GM23338 (cell line): Measurements from ENCODE around the gene GNA15.

Experiments
- CREB1 ChIP-seq: fragments of 250-450 bp; sonication (Bioruptor Pico); IDR thresholded peaks from 2 replicates; pipeline ENCODE4 v1.5.0; 2020; ENCODE audit warnings: low read depth, mild to moderate bottlenecking, moderate library complexity
- EZH2 ChIP-seq: fragments of 200-600 bp; sonication (generic); IDR thresholded peaks from one replicate; pipeline ENCODE4 v1.8.0; 2017; ENCODE audit warnings: antibody characterized with exemption, mild to moderate bottlenecking, low read depth; ENCODE audit not compliant: unreplicated experiment
- EZH2phosphoT487 ChIP-seq: fragments of 200-600 bp; sonication (generic); IDR thresholded peaks from one replicate; pipeline ENCODE4 v1.8.1; 2018; ENCODE audit warnings: antibody characterized with exemption; ENCODE audit not compliant: unreplicated experiment
- JUNB ChIP-seq: IDR thresholded peaks from one replicate; pipeline ENCODE4 v1.6.1; 2016; ENCODE audit warnings: antibody characterized with exemption; ENCODE audit not compliant: unreplicated experiment
- NANOG ChIP-seq: IDR thresholded peaks from 2 replicates; pipeline ENCODE4 v1.6.1; 2016; ENCODE audit warnings: antibody characterized with exemption, borderline replicate concordance
- POLR2AphosphoS5 ChIP-seq: IDR thresholded peaks from 2 replicates; pipeline ENCODE4 v1.6.1; 2016; ENCODE audit warnings: antibody characterized with exemption, low read depth
- STAT1 ChIP-seq: IDR thresholded peaks from one replicate; pipeline ENCODE4 v1.6.1; 2016; ENCODE audit warnings: antibody characterized with exemption; ENCODE audit not compliant: unreplicated experiment
- ZNF331 ChIP-seq: fragments of 250-450 bp; sonication (Bioruptor Pico); IDR thresholded peaks from 2 replicates; pipeline ENCODE4 v1.5.0; 2020; ENCODE audit warnings: low read depth, mild to moderate bottlenecking, moderate library complexity
- TF ChIP-seq, protein P1 (sequence below), 2 experiments: fragments of 200-600 bp in 1 of 2; sonication (generic) in 1 of 2; conservative IDR thresholded peaks; 2 replicates each; pipeline versions ENCODE4 v1.5.1 to v1.6.1; 2016 to 2017; ENCODE audit warnings: antibody characterized with exemption in 2 of 2, low read depth in 2 of 2, mild to moderate bottlenecking in 2 of 2, moderate library complexity in 1 of 2
- TF ChIP-seq, protein P2 (sequence below): IDR thresholded peaks from one replicate; pipeline ENCODE4 v1.6.1; 2018; ENCODE audit warnings: antibody characterized with exemption; ENCODE audit not compliant: unreplicated experiment

DNA sequence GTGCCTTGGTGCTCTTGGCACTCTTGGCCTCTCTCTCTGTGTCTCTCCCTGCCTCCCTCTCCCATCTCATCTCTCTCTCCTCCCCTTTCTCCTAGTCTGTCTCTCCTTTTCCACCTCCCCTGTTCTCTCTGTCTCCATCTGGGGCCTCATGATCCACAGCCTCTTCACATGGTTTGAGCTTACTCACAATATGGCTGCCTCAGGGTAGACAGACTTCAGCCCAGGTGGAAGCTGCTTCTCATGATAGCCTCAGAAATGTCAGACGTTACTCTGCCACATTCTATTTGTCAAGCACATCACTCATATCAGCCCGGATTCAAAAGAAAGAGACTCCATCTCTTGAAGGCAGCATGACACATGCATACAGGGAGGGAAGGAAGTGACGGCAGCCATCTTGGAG is 24.4 kb downstream of the GNA15 start:
- TF ChIP-seq EZH2: no peak
- TF ChIP-seq, protein P1, sequence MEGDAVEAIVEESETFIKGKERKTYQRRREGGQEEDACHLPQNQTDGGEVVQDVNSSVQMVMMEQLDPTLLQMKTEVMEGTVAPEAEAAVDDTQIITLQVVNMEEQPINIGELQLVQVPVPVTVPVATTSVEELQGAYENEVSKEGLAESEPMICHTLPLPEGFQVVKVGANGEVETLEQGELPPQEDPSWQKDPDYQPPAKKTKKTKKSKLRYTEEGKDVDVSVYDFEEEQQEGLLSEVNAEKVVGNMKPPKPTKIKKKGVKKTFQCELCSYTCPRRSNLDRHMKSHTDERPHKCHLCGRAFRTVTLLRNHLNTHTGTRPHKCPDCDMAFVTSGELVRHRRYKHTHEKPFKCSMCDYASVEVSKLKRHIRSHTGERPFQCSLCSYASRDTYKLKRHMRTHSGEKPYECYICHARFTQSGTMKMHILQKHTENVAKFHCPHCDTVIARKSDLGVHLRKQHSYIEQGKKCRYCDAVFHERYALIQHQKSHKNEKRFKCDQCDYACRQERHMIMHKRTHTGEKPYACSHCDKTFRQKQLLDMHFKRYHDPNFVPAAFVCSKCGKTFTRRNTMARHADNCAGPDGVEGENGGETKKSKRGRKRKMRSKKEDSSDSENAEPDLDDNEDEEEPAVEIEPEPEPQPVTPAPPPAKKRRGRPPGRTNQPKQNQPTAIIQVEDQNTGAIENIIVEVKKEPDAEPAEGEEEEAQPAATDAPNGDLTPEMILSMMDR (conservative IDR thresholded peaks at IDR 0.05; ENCODE audit: low read depth in 2 of 2): no peak
- TF ChIP-seq CREB1 (CRISPR knock-in tag): no peak
- no peak for TF ChIP-seq NANOG
- TF ChIP-seq, protein P2, sequence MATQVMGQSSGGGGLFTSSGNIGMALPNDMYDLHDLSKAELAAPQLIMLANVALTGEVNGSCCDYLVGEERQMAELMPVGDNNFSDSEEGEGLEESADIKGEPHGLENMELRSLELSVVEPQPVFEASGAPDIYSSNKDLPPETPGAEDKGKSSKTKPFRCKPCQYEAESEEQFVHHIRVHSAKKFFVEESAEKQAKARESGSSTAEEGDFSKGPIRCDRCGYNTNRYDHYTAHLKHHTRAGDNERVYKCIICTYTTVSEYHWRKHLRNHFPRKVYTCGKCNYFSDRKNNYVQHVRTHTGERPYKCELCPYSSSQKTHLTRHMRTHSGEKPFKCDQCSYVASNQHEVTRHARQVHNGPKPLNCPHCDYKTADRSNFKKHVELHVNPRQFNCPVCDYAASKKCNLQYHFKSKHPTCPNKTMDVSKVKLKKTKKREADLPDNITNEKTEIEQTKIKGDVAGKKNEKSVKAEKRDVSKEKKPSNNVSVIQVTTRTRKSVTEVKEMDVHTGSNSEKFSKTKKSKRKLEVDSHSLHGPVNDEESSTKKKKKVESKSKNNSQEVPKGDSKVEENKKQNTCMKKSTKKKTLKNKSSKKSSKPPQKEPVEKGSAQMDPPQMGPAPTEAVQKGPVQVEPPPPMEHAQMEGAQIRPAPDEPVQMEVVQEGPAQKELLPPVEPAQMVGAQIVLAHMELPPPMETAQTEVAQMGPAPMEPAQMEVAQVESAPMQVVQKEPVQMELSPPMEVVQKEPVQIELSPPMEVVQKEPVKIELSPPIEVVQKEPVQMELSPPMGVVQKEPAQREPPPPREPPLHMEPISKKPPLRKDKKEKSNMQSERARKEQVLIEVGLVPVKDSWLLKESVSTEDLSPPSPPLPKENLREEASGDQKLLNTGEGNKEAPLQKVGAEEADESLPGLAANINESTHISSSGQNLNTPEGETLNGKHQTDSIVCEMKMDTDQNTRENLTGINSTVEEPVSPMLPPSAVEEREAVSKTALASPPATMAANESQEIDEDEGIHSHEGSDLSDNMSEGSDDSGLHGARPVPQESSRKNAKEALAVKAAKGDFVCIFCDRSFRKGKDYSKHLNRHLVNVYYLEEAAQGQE: no peak
- TF ChIP-seq STAT1: no peak
- no peak for TF ChIP-seq POLR2AphosphoS5
- TF ChIP-seq ZNF331: no peak
- no peak for TF ChIP-seq JUNB
- TF ChIP-seq EZH2phosphoT487: no peak
